H9 (cell line): ENCODE results near the gene MUL1. TPM values are rescaled to one million over a fixed set of nuclear protein-coding genes. Genes with fewer than 3 reads are reported as not detected.

Source experiments
- DNase-seq: peaks from one replicate; pipeline ENCODE4 v3.0.0-alpha.2; 2017
- H2AFZ ChIP-seq: one replicate; pipeline ENCODE4 v1.6.1; 2013; ENCODE audit warnings: mild to moderate bottlenecking, low read length, control low read depth, moderate library complexity
- H2AK5ac ChIP-seq: 2 replicates; pipeline ENCODE4 v1.6.1; 2013; ENCODE audit warnings: low read length, control low read depth, mixed read lengths; ENCODE audit not compliant: insufficient read length
- H2BK120ac ChIP-seq: one replicate; pipeline ENCODE4 v1.6.1; 2013; ENCODE audit warnings: low read depth, mild to moderate bottlenecking, low read length, control low read depth, inconsistent platforms; ENCODE audit not compliant: poor library complexity, severe bottlenecking
- H2BK12ac ChIP-seq: 2 replicates; pipeline ENCODE4 v1.6.1; 2013; ENCODE audit warnings: low read length, control low read depth, mixed read lengths, low read depth; ENCODE audit not compliant: insufficient read length
- H2BK15ac ChIP-seq: 2 replicates; pipeline ENCODE4 v1.6.1; 2013; ENCODE audit warnings: low read depth, low read length, control low read depth
- H2BK20ac ChIP-seq: one replicate; pipeline ENCODE4 v1.6.1; 2013; ENCODE audit warnings: low read depth, mild to moderate bottlenecking, low read length, control low read depth, inconsistent platforms; ENCODE audit not compliant: poor library complexity, severe bottlenecking
- H2BK5ac ChIP-seq: 2 replicates; pipeline ENCODE4 v1.6.1; 2013; ENCODE audit warnings: low read length, control low read depth, mixed read lengths; ENCODE audit not compliant: insufficient read length
- H3K14ac ChIP-seq: 2 replicates; pipeline ENCODE4 v1.6.1; 2013; ENCODE audit warnings: low read length, control low read depth; ENCODE audit not compliant: insufficient read depth
- H3K18ac ChIP-seq: 2 replicates; pipeline ENCODE4 v1.6.1; 2013; ENCODE audit warnings: low read depth, mild to moderate bottlenecking, mixed read lengths, low read length, control low read depth; ENCODE audit not compliant: insufficient read length
- H3K23ac ChIP-seq: 2 replicates; pipeline ENCODE4 v1.6.1; 2013; ENCODE audit warnings: low read length, control low read depth, mixed read lengths, low read depth; ENCODE audit not compliant: insufficient read length
- H3K23me2 ChIP-seq: 2 replicates; pipeline ENCODE4 v1.6.1; 2013; ENCODE audit warnings: low read depth, mild to moderate bottlenecking, mixed read lengths, low read length, control low read depth; ENCODE audit not compliant: insufficient read length, poor library complexity, severe bottlenecking
- H3K27ac ChIP-seq: 2 replicates; pipeline ENCODE4 v1.5.1; 2013; ENCODE audit warnings: low read length, control low read depth, mixed read lengths, low read depth; ENCODE audit not compliant: insufficient read length
- H3K27me3 ChIP-seq: 2 replicates; pipeline ENCODE4 v1.6.1; 2013; ENCODE audit warnings: low read length, control low read depth, inconsistent platforms; ENCODE audit not compliant: insufficient read depth
- H3K4ac ChIP-seq: 2 replicates; pipeline ENCODE4 v1.6.1; 2013; ENCODE audit warnings: low read depth, mild to moderate bottlenecking, control low read depth, inconsistent platforms, low read length, moderate library complexity
- H3K4me1 ChIP-seq: 2 replicates; pipeline ENCODE4 v1.6.1; 2013; ENCODE audit warnings: low read length, control low read depth, inconsistent platforms; ENCODE audit not compliant: insufficient read depth
- H3K4me2 ChIP-seq: 2 replicates; pipeline ENCODE4 v1.6.1; 2013; ENCODE audit warnings: low read length, control low read depth, mixed read lengths; ENCODE audit not compliant: insufficient read length, insufficient read depth
- H3K56ac ChIP-seq: 2 replicates; pipeline ENCODE4 v1.6.1; 2013; ENCODE audit warnings: low read depth, mild to moderate bottlenecking, mixed read lengths, low read length, control low read depth; ENCODE audit not compliant: insufficient read length
- H3K79me1 ChIP-seq: 2 replicates; pipeline ENCODE4 v1.6.1; 2013; ENCODE audit warnings: low read depth, mild to moderate bottlenecking, moderate library complexity, low read length, control low read depth, inconsistent platforms; ENCODE audit not compliant: insufficient read depth, poor library complexity, severe bottlenecking
- H3K79me2 ChIP-seq: 2 replicates; pipeline ENCODE4 v1.6.1; 2013; ENCODE audit warnings: low read length, control low read depth, inconsistent platforms; ENCODE audit not compliant: insufficient read depth
- H3K9ac ChIP-seq: 2 replicates; pipeline ENCODE4 v1.6.1; 2013; ENCODE audit warnings: low read length, control low read depth, mixed read lengths; ENCODE audit not compliant: insufficient read length; ENCODE audit errors: extremely low read depth
- H3K9me3 ChIP-seq: one replicate; pipeline ENCODE4 v1.6.1; 2013; ENCODE audit warnings: low read depth, low read length, inconsistent platforms; ENCODE audit not compliant: control insufficient read depth
- H3T11ph ChIP-seq: one replicate; pipeline ENCODE4 v1.6.1; 2013; ENCODE audit warnings: mild to moderate bottlenecking, low read length, control low read depth, inconsistent platforms
- H4K20me1 ChIP-seq: one replicate; pipeline ENCODE4 v1.6.1; 2013; ENCODE audit not compliant: control insufficient read depth, insufficient read length, insufficient read depth
- H4K5ac ChIP-seq: 2 replicates; pipeline ENCODE4 v1.6.1; 2013; ENCODE audit warnings: low read depth, mild to moderate bottlenecking, mixed read lengths, low read length, control low read depth; ENCODE audit not compliant: insufficient read length
- H4K8ac ChIP-seq: replicated peaks from 2 replicates; pipeline ENCODE4 v1.6.1; 2013; ENCODE audit warnings: low read length, control low read depth, mixed read lengths, low read depth; ENCODE audit not compliant: insufficient read length
- H4K91ac ChIP-seq: 2 replicates; pipeline ENCODE4 v1.6.1; 2013; ENCODE audit warnings: low read depth, mild to moderate bottlenecking, moderate library complexity, mixed read lengths, low read length, control low read depth; ENCODE audit not compliant: insufficient read length
- H3K27ac Mint-ChIP-seq, 3 experiments: 2 replicates in 2 of 3; 3 replicates in 1 of 3; pipeline ENCODE4 v1.8.0; 2020 to 2021; ENCODE audit warnings: mixed read lengths in 3 of 3, mild to moderate bottlenecking in 1 of 3, moderate library complexity in 1 of 3
- H3K27me3 Mint-ChIP-seq: 2 replicates; pipeline ENCODE4 v1.8.0; 2021; ENCODE audit warnings: low read depth, mild to moderate bottlenecking, moderate library complexity, mixed read lengths
- H3K36me3 Mint-ChIP-seq, 3 experiments: 2 replicates in 2 of 3; 3 replicates in 1 of 3; pipeline ENCODE4 v1.8.0; 2020 to 2021; ENCODE audit warnings: low read depth in 3 of 3, mixed read lengths in 3 of 3; ENCODE audit not compliant: insufficient read depth in 1 of 3
- H3K4me1 Mint-ChIP-seq, 2 experiments: 2 replicates each; pipeline ENCODE4 v1.8.0; 2020; ENCODE audit warnings: mixed read lengths in 2 of 2
- H3K4me3 Mint-ChIP-seq, 2 experiments: 2 replicates in 1 of 2; 3 replicates in 1 of 2; pipeline ENCODE4 v1.8.0; 2020 to 2021; ENCODE audit warnings: mild to moderate bottlenecking in 2 of 2, mixed read lengths in 2 of 2, moderate library complexity in 1 of 2
- H3K9me3 Mint-ChIP-seq, 2 experiments: 2 replicates in 1 of 2; 3 replicates in 1 of 2; pipeline ENCODE4 v1.8.0; 2020; ENCODE audit warnings: mild to moderate bottlenecking in 2 of 2, mixed read lengths in 2 of 2, moderate library complexity in 1 of 2
- WGBS: extraction: QIAGEN DNeasy Blood & Tissue Kit; methylation state at CpG from one replicate; pipeline ENCODE4 v1.1.7; 2013; ENCODE audit warnings: missing lambda C conversion rate, low lambda C conversion rate, mixed read lengths; ENCODE audit not compliant: insufficient read length; ENCODE audit errors: extremely low coverage; 5-methylcytosine and 5-hydroxymethylcytosine counted together
- total RNA-seq: library from RNA; stranded (reverse); gene quantifications from 2 replicates; pipeline ENCODE4 v1.2.1, GENCODE V29; 2021
- TF ChIP-seq, protein P1 (sequence below): fragments of 200-600 bp; sonication (generic); conservative IDR thresholded peaks from 3 replicates; pipeline ENCODE4 v1.8.0; 2021; ENCODE audit warnings: antibody characterized with exemption, mild to moderate bottlenecking

The MUL1 gene
- total RNA-seq, 1 experiment from 2014 or later = 27.1 TPM

DNA sequence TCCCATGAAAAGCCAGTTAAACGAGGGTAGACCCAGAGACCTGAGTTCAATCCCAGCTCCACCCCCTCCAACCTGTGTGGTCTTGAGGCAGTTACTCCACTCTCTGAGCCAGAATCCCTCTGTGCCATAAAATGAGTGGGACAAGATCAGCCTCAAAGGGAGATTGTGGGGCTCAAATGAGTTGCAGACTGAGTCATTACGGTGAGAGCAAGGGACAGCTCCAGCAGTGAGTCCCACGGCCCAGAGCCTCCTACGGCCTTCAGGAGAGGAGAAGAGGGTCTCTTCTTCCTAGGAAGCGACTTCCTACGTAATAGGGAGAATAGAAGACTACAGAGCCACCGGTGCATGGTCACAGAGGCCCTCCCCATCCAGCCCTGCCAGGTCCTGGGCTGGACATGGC is 15.2 kb downstream of the MUL1 start:
- no peak overlapping the region for H3K4me3 Mint-ChIP-seq
- Histone ChIP-seq H3T11ph (no peak overlapping the region), H3K27me3 (peaks cover 9% of the 10 kb centered on the region; the same call in 1 of the 2 replicates)

More for the DNA sequence above, 15.2 kb downstream of the MUL1 start:
- Histone ChIP-seq H2AK5ac (no peak overlapping the region), H3K56ac (no peak overlapping the region), H4K20me1 (no peaks in the 10 kb centered on the region), H4K8ac (no peak overlapping the region), H3K4ac (no peak overlapping the region), H4K5ac (no peak overlapping the region), H3K27ac (no peak overlapping the region), H3K79me2 (no peaks in the 10 kb centered on the region), H2BK12ac (no peak overlapping the region), H3K9me3 (no peaks in the 10 kb centered on the region), H2BK15ac (no peak overlapping the region), H2BK5ac (no peak overlapping the region), H3K4me2 (no peak overlapping the region), H3K18ac (no peak overlapping the region), H2AFZ (no peak overlapping the region), H2BK120ac (no peak overlapping the region), H3K23me2 (no peaks in the 10 kb centered on the region), H3K9ac (no peak overlapping the region), H3K14ac (no peak overlapping the region), H2BK20ac (no peak overlapping the region), H3K23ac (no peak overlapping the region), H3K79me1 (no peaks in the 10 kb centered on the region), H4K91ac (no peak overlapping the region), H3K4me1 (0 out of 2 replicates have a peak, but pooled peaks cover 2% of the 10 kb centered on the region)
- Mint-ChIP-seq H3K36me3 (no peaks in the 10 kb centered on the region), H3K27me3 (peaks cover 65% of the 10 kb centered on the region), H3K4me1 (peaks cover 12 to 15% of the 10 kb centered on the region in 2 experiments), H3K9me3 (no peaks in the 10 kb centered on the region), H3K27ac (no peak overlapping the region)
- no peak for DNase-seq
- TF ChIP-seq, protein P1, sequence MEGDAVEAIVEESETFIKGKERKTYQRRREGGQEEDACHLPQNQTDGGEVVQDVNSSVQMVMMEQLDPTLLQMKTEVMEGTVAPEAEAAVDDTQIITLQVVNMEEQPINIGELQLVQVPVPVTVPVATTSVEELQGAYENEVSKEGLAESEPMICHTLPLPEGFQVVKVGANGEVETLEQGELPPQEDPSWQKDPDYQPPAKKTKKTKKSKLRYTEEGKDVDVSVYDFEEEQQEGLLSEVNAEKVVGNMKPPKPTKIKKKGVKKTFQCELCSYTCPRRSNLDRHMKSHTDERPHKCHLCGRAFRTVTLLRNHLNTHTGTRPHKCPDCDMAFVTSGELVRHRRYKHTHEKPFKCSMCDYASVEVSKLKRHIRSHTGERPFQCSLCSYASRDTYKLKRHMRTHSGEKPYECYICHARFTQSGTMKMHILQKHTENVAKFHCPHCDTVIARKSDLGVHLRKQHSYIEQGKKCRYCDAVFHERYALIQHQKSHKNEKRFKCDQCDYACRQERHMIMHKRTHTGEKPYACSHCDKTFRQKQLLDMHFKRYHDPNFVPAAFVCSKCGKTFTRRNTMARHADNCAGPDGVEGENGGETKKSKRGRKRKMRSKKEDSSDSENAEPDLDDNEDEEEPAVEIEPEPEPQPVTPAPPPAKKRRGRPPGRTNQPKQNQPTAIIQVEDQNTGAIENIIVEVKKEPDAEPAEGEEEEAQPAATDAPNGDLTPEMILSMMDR = no peak
- WGBS = no CpG with 5 or more reads among the region's 7 CpGs
